ENCODE measurements around the gene ASCC3.
"Not testable (repeated sequence)": the region's sequence is repeated elsewhere in the genome, so short reads cannot be mapped to it uniquely, and the experiment has no call there.

GRCh38 chr6:100890646-100891045 is 9.5 kb upstream of the ASCC3 start:
- TF ChIP-seq POLR2A (IDR thresholded peaks at IDR 0.05; ENCODE audit: low read depth, low read length); MYC (IDR thresholded peaks at IDR 0.05; ENCODE audit: low read depth, low read length); CTCF (IDR thresholded peaks at IDR 0.05; ENCODE audit: extremely low read depth in 1 of 2, insufficient read depth in 1 of 2, low read depth in 1 of 2, low read length in 2 of 2); GATA2 (IDR thresholded peaks at IDR 0.05; ENCODE audit: insufficient read depth, insufficient read length, low read depth, low read length); EZH2 (IDR thresholded peaks at IDR 0.05; ENCODE audit: borderline replicate concordance, low read depth, low read length, severe bottlenecking); JUN (IDR thresholded peaks at IDR 0.05; ENCODE audit: borderline replicate concordance, insufficient read depth, insufficient read length, low read depth); POLR2AphosphoS5 (IDR thresholded peaks at IDR 0.05; ENCODE audit: insufficient read depth, low read depth, low read length); FOS (IDR thresholded peaks at IDR 0.05; ENCODE audit: borderline replicate concordance, insufficient read depth, low read length): not testable (repeated sequence)
- TF ChIP-seq, protein P1, sequence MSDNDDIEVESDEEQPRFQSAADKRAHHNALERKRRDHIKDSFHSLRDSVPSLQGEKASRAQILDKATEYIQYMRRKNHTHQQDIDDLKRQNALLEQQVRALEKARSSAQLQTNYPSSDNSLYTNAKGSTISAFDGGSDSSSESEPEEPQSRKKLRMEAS (IDR thresholded peaks at IDR 0.05; ENCODE audit: insufficient read depth, insufficient read length) = not testable (repeated sequence)
